Epithelial cell of esophagus (primary cell): Measurements from ENCODE around the gene COL6A1.

Experiments used
- DNase-seq: peaks from one replicate; pipeline ENCODE4 v3.0.0; 2010; ENCODE audit warnings: low read depth
- H3K4me3 ChIP-seq: 2 replicates; pipeline ENCODE4 v1.5.1; 2011; ENCODE audit warnings: mild to moderate bottlenecking, low read length, control low read depth
- TF ChIP-seq, protein P1 (sequence below): IDR thresholded peaks from 2 replicates; pipeline ENCODE4 v1.5.1; 2011; ENCODE audit warnings: low read depth, mild to moderate bottlenecking, low read length, control low read depth, inconsistent platforms; ENCODE audit not compliant: insufficient read depth; ENCODE audit errors: missing control alignments

The COL6A1 gene

DNA sequence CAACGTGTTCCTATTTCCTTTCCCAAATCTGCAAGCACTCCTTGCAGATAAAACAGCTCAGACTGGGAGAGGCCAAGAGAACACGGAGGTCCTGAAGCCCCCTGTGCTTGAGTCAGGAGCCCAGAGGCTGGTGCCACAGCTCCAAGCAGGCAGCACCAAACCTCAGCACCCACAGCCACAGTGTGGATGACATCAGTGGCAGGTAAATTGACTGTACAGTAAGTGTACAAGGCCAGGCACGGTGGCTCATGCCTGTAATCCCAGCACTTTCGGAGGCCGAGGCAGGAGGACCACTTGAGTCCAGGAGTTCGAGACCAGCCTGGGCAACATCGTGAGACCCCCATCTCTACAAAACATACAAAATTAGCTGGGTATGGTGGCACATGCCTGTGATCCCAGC, 1.9 kb upstream of the COL6A1 start:
- H3K4me3 ChIP-seq = no peak overlapping the region
- DNase-seq = no peak
- TF ChIP-seq, protein P1, sequence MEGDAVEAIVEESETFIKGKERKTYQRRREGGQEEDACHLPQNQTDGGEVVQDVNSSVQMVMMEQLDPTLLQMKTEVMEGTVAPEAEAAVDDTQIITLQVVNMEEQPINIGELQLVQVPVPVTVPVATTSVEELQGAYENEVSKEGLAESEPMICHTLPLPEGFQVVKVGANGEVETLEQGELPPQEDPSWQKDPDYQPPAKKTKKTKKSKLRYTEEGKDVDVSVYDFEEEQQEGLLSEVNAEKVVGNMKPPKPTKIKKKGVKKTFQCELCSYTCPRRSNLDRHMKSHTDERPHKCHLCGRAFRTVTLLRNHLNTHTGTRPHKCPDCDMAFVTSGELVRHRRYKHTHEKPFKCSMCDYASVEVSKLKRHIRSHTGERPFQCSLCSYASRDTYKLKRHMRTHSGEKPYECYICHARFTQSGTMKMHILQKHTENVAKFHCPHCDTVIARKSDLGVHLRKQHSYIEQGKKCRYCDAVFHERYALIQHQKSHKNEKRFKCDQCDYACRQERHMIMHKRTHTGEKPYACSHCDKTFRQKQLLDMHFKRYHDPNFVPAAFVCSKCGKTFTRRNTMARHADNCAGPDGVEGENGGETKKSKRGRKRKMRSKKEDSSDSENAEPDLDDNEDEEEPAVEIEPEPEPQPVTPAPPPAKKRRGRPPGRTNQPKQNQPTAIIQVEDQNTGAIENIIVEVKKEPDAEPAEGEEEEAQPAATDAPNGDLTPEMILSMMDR = no peak

DNA sequence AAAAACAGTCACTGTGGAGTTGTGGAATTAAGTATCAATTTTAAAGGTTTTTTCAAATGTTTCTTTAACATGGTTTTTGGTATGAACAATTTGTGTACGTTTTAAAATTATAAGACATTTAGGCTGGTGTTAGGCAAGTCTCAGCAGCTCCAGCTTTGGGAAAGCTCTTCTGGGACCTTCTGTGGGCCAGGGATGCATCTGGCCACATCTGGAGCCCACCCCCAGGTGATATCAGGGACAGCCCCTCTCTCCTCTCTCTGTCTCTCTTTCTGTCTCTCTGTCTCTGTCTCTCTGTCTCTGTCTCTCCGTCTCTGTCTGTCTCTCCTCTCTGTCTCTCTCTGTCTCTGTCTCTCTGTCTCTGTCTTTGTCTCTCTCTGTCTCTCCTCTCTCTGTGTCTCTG, 1.3 kb upstream of the COL6A1 start:
- no peak overlapping the region for H3K4me3 ChIP-seq
- no peak for DNase-seq
- TF ChIP-seq, protein P1 = no peak

DNA sequence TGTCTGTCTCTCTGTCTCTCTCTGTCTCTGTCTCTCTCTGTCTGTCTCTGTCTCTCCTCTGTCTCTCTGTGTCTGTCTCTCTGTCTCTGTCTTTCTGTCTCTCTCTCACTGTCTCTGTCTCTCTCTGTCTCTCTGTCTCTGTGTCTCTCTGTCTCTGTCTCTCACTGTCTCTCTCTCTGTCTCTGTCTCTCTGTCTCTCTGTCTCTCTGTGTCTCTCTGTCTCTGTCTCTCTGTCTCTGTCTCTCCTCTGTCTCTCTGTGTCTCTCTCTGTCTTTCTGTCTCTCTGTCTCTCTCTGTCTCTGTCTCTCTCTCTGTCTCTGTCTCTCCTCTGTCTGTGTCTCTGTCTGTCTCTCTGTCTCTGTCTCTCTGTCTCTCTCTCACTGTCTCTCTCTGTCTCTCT, 873 bp upstream of the COL6A1 start:
- TF ChIP-seq, protein P1 = no peak
- DNase-seq = no peak
- peak overlapping the region; percentile 30 for H3K4me3 ChIP-seq

DNA sequence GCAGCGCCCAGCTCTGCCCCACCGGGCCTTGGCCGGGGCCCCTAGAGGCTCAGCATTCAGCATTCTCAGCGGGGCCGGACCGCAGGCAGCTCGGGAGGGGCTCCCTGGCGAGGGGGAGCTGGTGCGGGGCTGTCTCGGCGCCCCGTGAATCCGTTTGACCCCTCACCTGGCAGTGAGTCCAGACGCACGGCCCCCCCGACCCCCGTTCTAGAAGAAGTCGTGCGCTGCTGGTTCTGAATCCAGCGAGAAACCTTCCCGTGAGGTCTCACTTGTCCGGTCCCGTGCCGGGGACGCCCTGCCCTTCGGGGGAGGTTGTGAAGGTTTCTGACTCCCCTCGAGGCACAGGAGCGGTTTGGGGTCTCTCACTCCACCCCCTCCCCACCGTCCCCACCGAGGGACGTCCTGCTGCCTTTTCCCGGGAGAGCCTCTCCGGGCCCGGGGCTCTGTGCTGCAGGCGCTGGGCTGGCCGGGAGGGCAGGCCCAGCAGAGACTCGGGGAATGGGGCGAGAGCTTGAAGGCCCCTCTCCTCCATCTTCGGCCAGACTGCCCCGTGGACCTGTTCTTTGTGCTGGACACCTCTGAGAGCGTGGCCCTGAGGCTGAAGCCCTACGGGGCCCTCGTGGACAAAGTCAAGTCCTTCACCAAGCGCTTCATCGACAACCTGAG, 655 bp downstream of the COL6A1 start:
- peak overlapping the region; percentile 12 for H3K4me3 ChIP-seq
- TF ChIP-seq, protein P1 = no peak

DNA sequence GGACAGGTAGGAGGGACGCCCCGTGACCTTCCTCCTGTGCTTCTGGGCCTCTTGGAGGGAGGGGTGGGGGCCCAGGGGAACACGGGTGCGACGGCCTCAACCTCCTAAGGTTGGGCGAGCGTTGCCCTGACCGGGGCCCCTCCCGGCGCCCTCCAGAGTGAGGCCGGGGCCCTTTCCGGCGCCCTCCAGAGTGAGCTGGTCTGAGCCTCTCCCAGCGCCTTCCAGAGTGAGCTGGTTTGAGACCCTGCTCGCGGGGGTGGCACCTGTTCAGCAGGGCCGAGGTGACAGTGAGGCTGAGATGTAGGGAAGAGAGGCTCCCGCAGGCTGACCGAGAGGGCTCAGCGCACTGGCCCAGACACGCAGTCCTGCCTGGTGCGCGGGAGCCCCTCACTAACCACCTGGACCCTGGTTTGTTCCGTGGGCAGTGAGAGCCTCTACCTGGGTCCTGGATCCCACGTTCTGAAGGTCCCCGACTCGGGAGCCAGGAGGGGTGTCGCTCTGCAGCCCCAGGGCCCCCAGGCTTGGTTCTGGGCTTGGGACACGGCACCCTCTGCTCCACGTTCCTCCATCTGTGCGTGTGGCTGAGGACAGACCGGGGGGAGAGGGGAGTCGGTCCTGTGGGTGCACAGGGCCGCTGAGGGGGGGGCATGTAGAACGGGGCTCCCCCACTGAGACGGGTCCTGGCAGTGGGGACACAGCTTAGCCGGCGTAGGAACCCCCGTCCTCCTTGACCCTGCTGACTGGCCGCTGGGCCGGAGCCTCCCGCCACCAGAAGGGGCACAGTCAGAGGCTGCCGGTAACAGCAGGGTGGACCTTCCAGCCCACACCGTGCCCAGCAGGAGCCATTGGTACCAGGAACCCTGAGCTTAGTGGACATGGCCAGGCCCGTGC, 1.4 kb downstream of the COL6A1 start:
- TF ChIP-seq, protein P1 = no peak
- no peak overlapping the region for H3K4me3 ChIP-seq
- no peak for DNase-seq

More for the DNA sequence above, 655 bp downstream of the COL6A1 start:
- no peak for DNase-seq

DNA sequence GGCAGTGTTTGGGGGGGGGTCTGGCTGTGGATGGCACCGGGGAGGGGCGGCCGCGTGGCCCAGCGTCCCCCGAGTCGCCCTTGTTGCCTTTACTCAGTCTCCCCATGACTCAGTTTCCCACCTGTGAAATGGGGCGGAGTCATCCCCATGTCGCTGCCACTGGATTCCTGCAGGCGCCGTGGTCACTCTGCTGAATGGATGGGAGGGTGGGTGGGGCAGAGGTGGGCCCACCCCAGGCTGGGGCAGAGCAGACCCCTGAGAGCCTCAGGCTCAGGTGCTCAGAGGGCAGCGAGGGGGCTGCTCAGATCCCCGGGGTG, 2.0 kb downstream of the COL6A1 start:
- TF ChIP-seq, protein P1 = no peak
- DNase-seq = no peak
- no peak overlapping the region for H3K4me3 ChIP-seq
